Left ventricle myocardium inferior (tissue), 1 donor: ENCODE results near the gene ARHGAP33. TPM values are rescaled to one million over a fixed set of nuclear protein-coding genes. Genes with fewer than 3 reads are reported as not detected.

Experiments used
- DNase-seq: peaks from one replicate; pipeline ENCODE4 v3.0.0-alpha.2; 2020
- H3K27ac ChIP-seq: fragments of 200-600 bp; replicated peaks from 2 replicates; pipeline ENCODE4 v1.8.0; 2021
- H3K27me3 ChIP-seq: fragments of 200-600 bp; 2 replicates; pipeline ENCODE4 v1.8.0; 2021; ENCODE audit warnings: low read depth
- H3K36me3 ChIP-seq: fragments of 200-600 bp; 2 replicates; pipeline ENCODE4 v1.8.0; 2021
- H3K4me1 ChIP-seq: fragments of 200-600 bp; 2 replicates; pipeline ENCODE4 v1.8.0; 2021
- H3K4me3 ChIP-seq: fragments of 200-600 bp; 2 replicates; pipeline ENCODE4 v1.8.0; 2021; ENCODE audit warnings: mild to moderate bottlenecking, moderate library complexity
- H3K9me3 ChIP-seq: fragments of 200-600 bp; replicated peaks from 2 replicates; pipeline ENCODE4 v1.8.0; 2021
- intact Hi-C: fragments of 100-400 bp; cut with micrococcal nuclease; formaldehyde crosslinking; loops from one replicate; pipeline ENCODE4 v1.11.0; 2022
- total RNA-seq: library from RNA; stranded (reverse); fragmentation: NEBNext Ultra II Directional; extraction: Animal tissue kit (Norgen Biotek cat#: 25700); gene quantifications from one replicate; pipeline ENCODE4 v1.2.1, GENCODE V29; 2021
- TF ChIP-seq, protein P1 (sequence below): fragments of 200-600 bp; IDR thresholded peaks from 2 replicates; pipeline ENCODE4 v1.8.0; 2021; ENCODE audit warnings: antibody characterized with exemption, mild to moderate bottlenecking, borderline replicate concordance
- donor health status: DM: no; HTN: yes; CAD: no; lungs with severe emphysema.

Gene ARHGAP33
- total RNA-seq, 1 donor from 2014 or later = 3.8 TPM

DNA sequence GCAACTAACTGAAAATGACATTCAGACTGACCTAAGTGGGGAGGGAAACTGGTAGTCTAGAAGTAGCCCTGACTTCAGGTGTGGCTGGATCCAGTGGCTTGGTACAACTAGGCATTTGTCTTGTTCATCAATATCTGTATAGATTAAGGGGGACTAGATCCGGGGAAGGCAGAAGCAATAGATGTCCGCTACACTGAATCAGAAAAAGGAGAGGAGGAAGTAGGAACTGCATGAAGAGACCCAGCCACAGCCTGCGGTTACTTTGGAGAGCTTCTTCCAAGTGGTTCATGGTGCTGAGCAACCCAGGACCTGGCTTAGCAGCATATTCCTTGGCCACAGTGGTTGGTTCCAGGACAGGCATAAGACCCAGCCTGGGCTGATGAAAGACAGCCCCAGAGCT, 47.2 kb downstream of the ARHGAP33 start:
- intact Hi-C loops = no loop called here
- Histone ChIP-seq H3K27me3 (peaks cover 76% of the 10 kb centered on the region), H3K27ac (no peak overlapping the region), H3K9me3 (no peaks in the 10 kb centered on the region), H3K36me3 (no peaks in the 10 kb centered on the region), H3K4me1 (no peaks in the 10 kb centered on the region), H3K4me3 (no peak overlapping the region)
- no peak for DNase-seq
- TF ChIP-seq, protein P1, sequence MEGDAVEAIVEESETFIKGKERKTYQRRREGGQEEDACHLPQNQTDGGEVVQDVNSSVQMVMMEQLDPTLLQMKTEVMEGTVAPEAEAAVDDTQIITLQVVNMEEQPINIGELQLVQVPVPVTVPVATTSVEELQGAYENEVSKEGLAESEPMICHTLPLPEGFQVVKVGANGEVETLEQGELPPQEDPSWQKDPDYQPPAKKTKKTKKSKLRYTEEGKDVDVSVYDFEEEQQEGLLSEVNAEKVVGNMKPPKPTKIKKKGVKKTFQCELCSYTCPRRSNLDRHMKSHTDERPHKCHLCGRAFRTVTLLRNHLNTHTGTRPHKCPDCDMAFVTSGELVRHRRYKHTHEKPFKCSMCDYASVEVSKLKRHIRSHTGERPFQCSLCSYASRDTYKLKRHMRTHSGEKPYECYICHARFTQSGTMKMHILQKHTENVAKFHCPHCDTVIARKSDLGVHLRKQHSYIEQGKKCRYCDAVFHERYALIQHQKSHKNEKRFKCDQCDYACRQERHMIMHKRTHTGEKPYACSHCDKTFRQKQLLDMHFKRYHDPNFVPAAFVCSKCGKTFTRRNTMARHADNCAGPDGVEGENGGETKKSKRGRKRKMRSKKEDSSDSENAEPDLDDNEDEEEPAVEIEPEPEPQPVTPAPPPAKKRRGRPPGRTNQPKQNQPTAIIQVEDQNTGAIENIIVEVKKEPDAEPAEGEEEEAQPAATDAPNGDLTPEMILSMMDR = no peak

DNA sequence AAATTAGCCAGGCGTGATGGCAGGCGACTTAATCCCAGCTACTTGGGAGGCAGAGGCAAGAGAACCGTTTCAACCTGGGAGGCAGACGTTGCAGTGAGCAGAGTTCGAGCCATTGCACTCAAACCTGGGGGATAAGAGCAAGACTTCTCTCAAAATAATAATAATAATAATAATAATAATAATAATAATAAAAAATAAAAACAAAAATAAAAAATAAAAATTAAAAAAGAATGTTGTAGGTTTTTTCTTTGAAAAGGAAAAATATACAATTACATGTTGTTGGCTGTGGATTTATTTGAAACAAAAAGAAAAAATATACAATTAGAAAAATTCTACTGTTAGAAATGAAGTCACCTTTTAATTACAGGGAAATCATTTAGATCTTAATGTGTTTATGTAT, 48.8 kb downstream of the ARHGAP33 start:
- TF ChIP-seq, protein P1 = no peak
- intact Hi-C loops = no loop called here
- Histone ChIP-seq H3K27me3 (peaks cover 62% of the 10 kb centered on the region), H3K4me1 (no peaks in the 10 kb centered on the region), H3K4me3 (no peak overlapping the region), H3K27ac (no peak overlapping the region), H3K9me3 (no peaks in the 10 kb centered on the region), H3K36me3 (no peaks in the 10 kb centered on the region)
- no peak for DNase-seq

GRCh38 chr19:35828692-35829301, 53.4 kb downstream of the ARHGAP33 start:
- Histone ChIP-seq H3K27ac (no peak overlapping the region), H3K27me3 (peaks cover 74% of the 10 kb centered on the region), H3K4me3 (no peak overlapping the region), H3K4me1 (no peaks in the 10 kb centered on the region), H3K36me3 (no peaks in the 10 kb centered on the region), H3K9me3 (no peaks in the 10 kb centered on the region)
- peak; percentile 53 for DNase-seq
- intact Hi-C loops = no loop called here
- TF ChIP-seq, protein P1 = no peak

- no peaks in the 10 kb centered on the region for H3K4me1 ChIP-seq
- no peak for DNase-seq
- no peaks in the 10 kb centered on the region for H3K9me3 ChIP-seq
- intact Hi-C loops = no loop called here
- H3K27ac ChIP-seq = no peak overlapping the region
- H3K4me3 ChIP-seq = no peak overlapping the region
- TF ChIP-seq, protein P1 = no peak
- no peaks in the 10 kb centered on the region for H3K36me3 ChIP-seq
- peaks cover 77% of the 10 kb centered on the region for H3K27me3 ChIP-seq
Measured at GRCh38 chr19:35830986-35831385, 55.6 kb downstream of the ARHGAP33 start.

DNA sequence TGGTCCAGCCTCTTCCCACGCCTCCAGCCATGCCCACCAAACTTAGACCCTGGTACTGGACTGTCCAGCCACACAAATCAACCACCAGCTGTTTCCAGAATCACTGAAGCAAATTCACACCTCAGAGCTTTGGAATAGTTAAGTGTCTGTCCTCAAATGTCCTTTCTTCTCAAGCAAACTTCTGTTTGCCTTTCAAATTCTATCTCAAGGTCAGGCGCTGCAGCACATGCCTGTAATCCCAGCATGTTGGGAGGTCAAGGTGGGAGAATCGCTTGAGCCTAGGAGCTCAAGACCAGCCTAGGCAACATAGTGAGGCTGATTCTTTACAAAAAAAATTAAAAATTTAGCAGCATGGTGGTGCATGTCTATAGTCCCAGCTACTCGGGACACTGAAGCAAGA, 56.7 kb downstream of the ARHGAP33 start:
- H3K4me3 ChIP-seq = no peak overlapping the region
- intact Hi-C loops = no loop called here
- DNase-seq = no peak
- no peaks in the 10 kb centered on the region for H3K4me1 ChIP-seq
- no peaks in the 10 kb centered on the region for H3K9me3 ChIP-seq
- H3K27ac ChIP-seq = no peak overlapping the region
- TF ChIP-seq, protein P1 = no peak
- H3K36me3 ChIP-seq = no peaks in the 10 kb centered on the region
- peaks cover 74% of the 10 kb centered on the region for H3K27me3 ChIP-seq
